Measurements from ENCODE around the gene MYO18B. TPM values are rescaled to one million over a fixed set of nuclear protein-coding genes. Genes with fewer than 3 reads are reported as not detected.

The MYO18B gene
- total RNA-seq, 1 donor from 2014 or later: not detected

- DNase-seq (ENCODE audit: low read depth) (no peak), FAIRE-seq (peak; percentile 18)
- Histone ChIP-seq H3K36me3 (ENCODE audit: control insufficient read depth, insufficient read depth, low read length) (no peaks in the 10 kb centered on the region), H3K27me3 (ENCODE audit: control insufficient read depth, insufficient read depth, low read length) (no peaks in the 10 kb centered on the region), H3K4me3 (ENCODE audit: low read depth, low read length) (no peak overlapping the region)
- TF ChIP-seq CTCF (IDR thresholded peaks at IDR 0.05; ENCODE audit: insufficient read depth, low read length, severe bottlenecking): no peak
Measured at GRCh38 chr22:26050079-26050478, 308.1 kb downstream of the MYO18B start.

GRCh38 chr22:26053737-26054316, 311.8 kb downstream of the MYO18B start:
- FAIRE-seq (no peak), DNase-seq (ENCODE audit: low read depth) (no peak)
- no peaks in the 10 kb centered on the region for H3K27me3 ChIP-seq (ENCODE audit: control insufficient read depth, insufficient read depth, low read length)
- TF ChIP-seq CTCF (IDR thresholded peaks at IDR 0.05; ENCODE audit: insufficient read depth, low read length, severe bottlenecking): no peak
- no peak overlapping the region for H3K4me3 ChIP-seq (ENCODE audit: low read depth, low read length)
- no peaks in the 10 kb centered on the region for H3K36me3 ChIP-seq (ENCODE audit: control insufficient read depth, insufficient read depth, low read length)

GRCh38 chr22:26054841-26055605, 313.0 kb downstream of the MYO18B start:
- no peak for FAIRE-seq
- TF ChIP-seq CTCF (IDR thresholded peaks at IDR 0.05; ENCODE audit: insufficient read depth, low read length, severe bottlenecking): no peak
- Histone ChIP-seq H3K27me3 (ENCODE audit: control insufficient read depth, insufficient read depth, low read length) (no peaks in the 10 kb centered on the region), H3K4me3 (ENCODE audit: low read depth, low read length) (no peak overlapping the region), H3K36me3 (ENCODE audit: control insufficient read depth, insufficient read depth, low read length) (no peaks in the 10 kb centered on the region)
- DNase-seq (ENCODE audit: low read depth): no peak

GRCh38 chr22:26055693-26056092, 313.7 kb downstream of the MYO18B start:
- FAIRE-seq: no peak

GRCh38 chr22:26056455-26057200, 314.6 kb downstream of the MYO18B start:
- H3K27me3 ChIP-seq (ENCODE audit: control insufficient read depth, insufficient read depth, low read length): no peaks in the 10 kb centered on the region
- FAIRE-seq (no peak), DNase-seq (ENCODE audit: low read depth) (no peak)
- no peak overlapping the region for H3K4me3 ChIP-seq (ENCODE audit: low read depth, low read length)
- H3K36me3 ChIP-seq (ENCODE audit: control insufficient read depth, insufficient read depth, low read length): no peaks in the 10 kb centered on the region
- no peak for TF ChIP-seq CTCF (IDR thresholded peaks at IDR 0.05; ENCODE audit: insufficient read depth, low read length, severe bottlenecking)

More at GRCh38 chr22:26055693-26056092, 313.7 kb downstream of the MYO18B start:
- Histone ChIP-seq H3K36me3 (ENCODE audit: control insufficient read depth, insufficient read depth, low read length) (no peaks in the 10 kb centered on the region), H3K27me3 (ENCODE audit: control insufficient read depth, insufficient read depth, low read length) (no peaks in the 10 kb centered on the region), H3K4me3 (ENCODE audit: low read depth, low read length) (no peak overlapping the region)
- TF ChIP-seq CTCF (IDR thresholded peaks at IDR 0.05; ENCODE audit: insufficient read depth, low read length, severe bottlenecking): no peak
- DNase-seq (ENCODE audit: low read depth): no peak

Measured in bronchial epithelial cell (primary cell).